GM18517 (cell line): ENCODE measurements around the gene RANBP9.

Experiments used
- ATAC-seq: cut with Tn5 transposase; IDR thresholded peaks from one replicate; pipeline ENCODE4 v1.9.1; 2021; ENCODE audit warnings: mild to moderate bottlenecking, moderate library complexity; ENCODE audit not compliant: unreplicated experiment

RANBP9 gene

DNA sequence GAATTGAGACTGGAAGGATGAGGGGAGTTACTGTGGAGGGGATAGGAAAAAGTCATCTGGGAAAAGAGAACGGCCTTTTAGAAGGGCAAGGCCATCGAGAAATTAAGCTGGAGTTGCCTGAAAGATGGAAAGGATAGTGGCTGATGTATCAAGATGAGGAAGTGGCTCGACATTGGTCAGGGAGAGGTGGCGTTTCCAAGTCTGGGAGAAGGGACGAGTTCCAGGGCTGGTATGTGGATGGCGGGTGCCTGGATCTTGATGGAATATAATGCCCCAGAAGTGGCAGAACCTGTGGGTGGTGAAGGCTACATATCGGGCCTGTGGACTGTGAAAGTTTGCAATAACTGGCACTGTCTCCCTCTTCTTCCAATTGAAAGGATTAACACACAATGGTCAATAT, 139.4 kb downstream of the RANBP9 start:
- ATAC-seq: no peak
